ENCODE measurements around the gene PRKD2. TPM values are rescaled to one million over a fixed set of nuclear protein-coding genes. Genes with fewer than 3 reads are reported as not detected.

PRKD2 gene
- total RNA-seq, 4 donors from 2014 or later = 30.8 to 85.7 (median 41.7) TPM

- TF ChIP-seq POLR2A (IDR thresholded peaks at IDR 0.05) = no peak
- no peak for TF ChIP-seq CTCF (IDR thresholded peaks at IDR 0.05)
- intact Hi-C loops (cut with DNase I; ENCODE audit: low total_unique reads) = no loop called here
- no peak for DNase-seq
- Histone ChIP-seq H3K9me3 (no peaks in the 10 kb centered on the region), H3K27me3 (no peaks in the 10 kb centered on the region), H3K4me1 (no peaks in the 10 kb centered on the region), H3K27ac (no peak overlapping the region), H3K4me3 (no peak overlapping the region), H3K36me3 (no peaks in the 10 kb centered on the region)
Observed at GRCh38 chr19:46692918-46693722, 23.8 kb downstream of the PRKD2 start.

GRCh38 chr19:46691948-46692347 lies 25.0 kb downstream of the PRKD2 start:
- H3K9me3 ChIP-seq = no peaks in the 10 kb centered on the region
- DNase-seq = no peak
- no peaks in the 10 kb centered on the region for H3K36me3 ChIP-seq
- H3K27me3 ChIP-seq = no peaks in the 10 kb centered on the region
- H3K27ac ChIP-seq = no peak overlapping the region
- TF ChIP-seq POLR2A (IDR thresholded peaks at IDR 0.05) = no peak
- no peak for TF ChIP-seq CTCF (IDR thresholded peaks at IDR 0.05)
- intact Hi-C loops (cut with DNase I; ENCODE audit: low total_unique reads) = no loop called here
- no peaks in the 10 kb centered on the region for H3K4me1 ChIP-seq
- no peak overlapping the region for H3K4me3 ChIP-seq

GRCh38 chr19:46691104-46691503 lies 25.8 kb downstream of the PRKD2 start:
- Histone ChIP-seq H3K27ac (no peak overlapping the region), H3K4me3 (no peak overlapping the region), H3K36me3 (no peaks in the 10 kb centered on the region), H3K9me3 (no peaks in the 10 kb centered on the region), H3K27me3 (no peaks in the 10 kb centered on the region), H3K4me1 (no peaks in the 10 kb centered on the region)
- TF ChIP-seq POLR2A (IDR thresholded peaks at IDR 0.05) = no peak
- TF ChIP-seq CTCF (IDR thresholded peaks at IDR 0.05) = no peak
- DNase-seq = no peak
- intact Hi-C loops (cut with DNase I; ENCODE audit: low total_unique reads) = no loop called here

- Histone ChIP-seq H3K4me1 (no peaks in the 10 kb centered on the region), H3K27me3 (no peaks in the 10 kb centered on the region), H3K9me3 (no peaks in the 10 kb centered on the region), H3K4me3 (no peak overlapping the region), H3K36me3 (no peaks in the 10 kb centered on the region), H3K27ac (no peak overlapping the region)
- TF ChIP-seq CTCF (IDR thresholded peaks at IDR 0.05) (no peak), POLR2A (IDR thresholded peaks at IDR 0.05) (no peak)
- no peak for DNase-seq
- intact Hi-C loops (cut with DNase I; ENCODE audit: low total_unique reads) = no loop called here
Observed at GRCh38 chr19:46689358-46689757, 27.6 kb downstream of the PRKD2 start.

- no peak for DNase-seq
- no peaks in the 10 kb centered on the region for H3K9me3 ChIP-seq
- no peaks in the 10 kb centered on the region for H3K36me3 ChIP-seq
- TF ChIP-seq CTCF (IDR thresholded peaks at IDR 0.05) = no peak
- TF ChIP-seq POLR2A (IDR thresholded peaks at IDR 0.05) = no peak
- H3K4me1 ChIP-seq = no peaks in the 10 kb centered on the region
- H3K27ac ChIP-seq = no peak overlapping the region
- H3K4me3 ChIP-seq = no peak overlapping the region
- intact Hi-C loops (cut with DNase I; ENCODE audit: low total_unique reads) = no loop called here
- no peaks in the 10 kb centered on the region for H3K27me3 ChIP-seq
Observed at GRCh38 chr19:46687438-46688145, 29.3 kb downstream of the PRKD2 start.

Data from uterus (tissue), 4 donors.